ACC112 (cell line): ENCODE measurements around the gene UBE2H.
A peak's percentile ranks its signal among the peaks of the same experiment; 100 is the strongest.

Experiments used
- H2AFZ ChIP-seq: fragments of 200-600 bp; sonication (generic); one replicate; pipeline ENCODE4 v1.6.0; 2017; ENCODE audit warnings: antibody characterized with exemption, low read length; ENCODE audit not compliant: unreplicated experiment
- H3K27ac ChIP-seq: fragments of 200-600 bp; sonication (generic); 2 replicates; pipeline ENCODE4 v1.5.1; 2014; ENCODE audit warnings: low read depth, mild to moderate bottlenecking, antibody characterized with exemption, low read length, moderate library complexity
- H3K27me3 ChIP-seq: fragments of 200-600 bp; sonication (generic); 2 replicates; pipeline ENCODE4 v1.6.1; 2014; ENCODE audit warnings: mild to moderate bottlenecking, antibody characterized with exemption, low read length, moderate library complexity, mixed read lengths; ENCODE audit not compliant: insufficient read depth
- H3K36me3 ChIP-seq: fragments of 200-600 bp; sonication (generic); 2 replicates; pipeline ENCODE4 v1.6.1; 2016; ENCODE audit warnings: mild to moderate bottlenecking, antibody characterized with exemption, low read length, moderate library complexity, mixed read lengths; ENCODE audit not compliant: insufficient read depth
- H3K4me1 ChIP-seq: fragments of 200-600 bp; sonication (generic); one replicate; pipeline ENCODE4 v1.6.1; 2016; ENCODE audit warnings: low read length, mixed read lengths; ENCODE audit not compliant: insufficient read depth, unreplicated experiment, control insufficient read depth
- H3K4me3 ChIP-seq: fragments of 200-600 bp; sonication (generic); 2 replicates; pipeline ENCODE4 v1.5.1; 2014; ENCODE audit warnings: mild to moderate bottlenecking, low read depth, low read length
- H3K79me2 ChIP-seq: fragments of 200-600 bp; sonication (generic); one replicate; pipeline ENCODE4 v1.6.0; 2016; ENCODE audit warnings: low read length; ENCODE audit not compliant: control insufficient read depth, unreplicated experiment, insufficient read depth

Gene UBE2H

GRCh38 chr7:129859183-129859582 lies 93.6 kb downstream of the UBE2H start:
- H3K79me2 ChIP-seq: peaks cover 41% of the 10 kb centered on the region
- H3K36me3 ChIP-seq: 0 out of 2 replicates have a peak, but pooled peaks cover 7% of the 10 kb centered on the region
- H3K27me3 ChIP-seq: no peaks in the 10 kb centered on the region
- H3K4me3 ChIP-seq: no peak overlapping the region
- H2AFZ ChIP-seq: no peak overlapping the region
- no peak overlapping the region for H3K27ac ChIP-seq
- peaks cover 60% of the 10 kb centered on the region for H3K4me1 ChIP-seq

- peaks cover 37% of the 10 kb centered on the region for H3K79me2 ChIP-seq
- H3K4me1 ChIP-seq: peaks cover 62% of the 10 kb centered on the region
- no peak overlapping the region for H2AFZ ChIP-seq
- no peak overlapping the region for H3K27ac ChIP-seq
- no peak overlapping the region for H3K4me3 ChIP-seq
- no peaks in the 10 kb centered on the region for H3K27me3 ChIP-seq
- H3K36me3 ChIP-seq: 0 out of 2 replicates have a peak, but pooled peaks cover 7% of the 10 kb centered on the region
These were observed 94.3 kb downstream of the UBE2H start for GRCh38 chr7:129858490-129858889.

GRCh38 chr7:129857313-129857712 lies 95.4 kb downstream of the UBE2H start:
- no peaks in the 10 kb centered on the region for H3K27me3 ChIP-seq
- H3K4me1 ChIP-seq: peaks cover 72% of the 10 kb centered on the region
- 0 out of 2 replicates have a peak, but pooled peaks cover 7% of the 10 kb centered on the region for H3K36me3 ChIP-seq
- H2AFZ ChIP-seq: no peak overlapping the region
- peaks cover 26% of the 10 kb centered on the region for H3K79me2 ChIP-seq
- H3K4me3 ChIP-seq: no peak overlapping the region
- no peak overlapping the region for H3K27ac ChIP-seq

- H3K79me2 ChIP-seq: peaks cover 25% of the 10 kb centered on the region
- H3K27ac ChIP-seq: peak overlapping the region; percentile 95
These were observed 96.6 kb downstream of the UBE2H start for GRCh38 chr7:129855935-129856717.

GRCh38 chr7:129855234-129855673 lies 97.5 kb downstream of the UBE2H start:
- peak overlapping the region; percentile 61; the same call in 1 of the 2 replicates for H3K4me3 ChIP-seq
- peaks cover 24% of the 10 kb centered on the region for H3K79me2 ChIP-seq
- peaks cover 67% of the 10 kb centered on the region for H3K4me1 ChIP-seq
- H3K27ac ChIP-seq: peak overlapping the region; percentile 95
- 0 out of 2 replicates have a peak, but pooled peaks cover 7% of the 10 kb centered on the region for H3K36me3 ChIP-seq
- H3K27me3 ChIP-seq: no peaks in the 10 kb centered on the region
- H2AFZ ChIP-seq: no peak overlapping the region

More at GRCh38 chr7:129855935-129856717, 96.6 kb downstream of the UBE2H start:
- Histone ChIP-seq H3K27me3 (no peaks in the 10 kb centered on the region), H3K4me1 (peaks cover 72% of the 10 kb centered on the region), H2AFZ (no peak overlapping the region), H3K36me3 (0 out of 2 replicates have a peak, but pooled peaks cover 7% of the 10 kb centered on the region), H3K4me3 (no peak overlapping the region)

GRCh38 chr7:129854401-129854800 lies 98.4 kb downstream of the UBE2H start:
- Histone ChIP-seq H3K36me3 (0 out of 2 replicates have a peak, but pooled peaks cover 7% of the 10 kb centered on the region), H3K27ac (peak overlapping the region; percentile 95), H3K4me1 (peaks cover 60% of the 10 kb centered on the region), H3K79me2 (peaks cover 23% of the 10 kb centered on the region), H3K4me3 (peak overlapping the region; percentile 61), H3K27me3 (no peaks in the 10 kb centered on the region), H2AFZ (no peak overlapping the region)

- Histone ChIP-seq H2AFZ (no peak overlapping the region), H3K79me2 (peaks cover 23% of the 10 kb centered on the region), H3K36me3 (0 out of 2 replicates have a peak, but pooled peaks cover 7% of the 10 kb centered on the region), H3K4me3 (peak overlapping the region; percentile 61), H3K27ac (peak overlapping the region; percentile 95), H3K4me1 (peaks cover 54% of the 10 kb centered on the region), H3K27me3 (no peaks in the 10 kb centered on the region)
These were observed 99.0 kb downstream of the UBE2H start for GRCh38 chr7:129853661-129854268.

GRCh38 chr7:129851809-129852208 lies 101.0 kb downstream of the UBE2H start:
- Histone ChIP-seq H3K27me3 (no peaks in the 10 kb centered on the region), H3K36me3 (0 out of 2 replicates have a peak, but pooled peaks cover 7% of the 10 kb centered on the region), H2AFZ (no peak overlapping the region), H3K27ac (no peak overlapping the region), H3K4me3 (no peak overlapping the region), H3K4me1 (peaks cover 44% of the 10 kb centered on the region), H3K79me2 (peaks cover 21% of the 10 kb centered on the region)

- Histone ChIP-seq H3K4me1 (peaks cover 42% of the 10 kb centered on the region), H2AFZ (no peak overlapping the region), H3K79me2 (peaks cover 18% of the 10 kb centered on the region), H3K27ac (no peak overlapping the region), H3K4me3 (no peak overlapping the region), H3K27me3 (no peaks in the 10 kb centered on the region), H3K36me3 (0 out of 2 replicates have a peak, but pooled peaks cover 2% of the 10 kb centered on the region)
These were observed 101.6 kb downstream of the UBE2H start for GRCh38 chr7:129851174-129851573.

GRCh38 chr7:129848436-129848835 lies 104.3 kb downstream of the UBE2H start:
- peaks cover 20% of the 10 kb centered on the region for H3K79me2 ChIP-seq
- no peak overlapping the region; the same call in 1 of the 2 replicates for H3K27ac ChIP-seq
- no peaks in the 10 kb centered on the region for H3K27me3 ChIP-seq
- peaks cover 38% of the 10 kb centered on the region for H3K4me1 ChIP-seq
- H3K4me3 ChIP-seq: no peak overlapping the region
- H2AFZ ChIP-seq: no peak overlapping the region
- H3K36me3 ChIP-seq: no peaks in the 10 kb centered on the region
